C1 segment of cervical spinal cord (tissue), 14 donors: ENCODE measurements around the gene DSC1.
"Not testable (repeated sequence)": the region's sequence is repeated elsewhere in the genome, so short reads cannot be mapped to it uniquely, and the experiment has no call there.

Source experiments
- DNase-seq, 14 donors: peaks; one replicate each; lab custom pipeline; 2025; lab: John Stamatoyannopoulos, UW

DSC1 gene

DNA sequence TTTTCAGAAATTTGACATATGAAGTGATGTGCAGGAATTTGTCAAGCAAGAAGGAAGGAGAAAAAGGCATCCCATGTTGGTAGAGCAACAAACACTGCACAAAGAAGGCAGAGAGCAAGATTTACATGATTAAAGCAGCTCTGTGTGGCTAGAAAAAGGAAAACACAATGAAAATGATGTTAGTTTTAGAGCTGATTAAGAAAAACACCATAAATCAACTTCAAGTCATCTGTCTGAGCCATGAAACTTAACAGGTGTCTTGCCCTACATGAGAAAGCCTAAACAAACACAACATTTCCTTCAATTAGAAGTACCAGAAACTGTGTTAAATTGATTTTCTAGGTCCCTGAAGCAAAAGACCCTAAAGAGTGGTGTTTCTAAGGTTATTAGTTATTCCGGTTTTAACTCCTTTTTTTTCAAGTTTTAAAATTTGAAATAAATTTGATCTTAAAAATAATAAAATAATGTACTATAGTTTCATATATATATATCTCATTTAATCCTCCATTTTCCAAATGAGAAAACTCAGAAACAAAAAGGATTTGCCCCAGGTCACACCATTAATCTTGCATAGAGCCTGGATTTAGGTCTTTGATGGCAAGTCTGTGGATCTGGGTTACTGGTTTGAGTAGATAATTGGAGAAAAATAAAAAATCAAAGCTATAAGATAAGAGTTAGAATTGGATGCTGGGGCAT, 8.6 kb upstream of the DSC1 start:
- DNase-seq = no peak

DNA sequence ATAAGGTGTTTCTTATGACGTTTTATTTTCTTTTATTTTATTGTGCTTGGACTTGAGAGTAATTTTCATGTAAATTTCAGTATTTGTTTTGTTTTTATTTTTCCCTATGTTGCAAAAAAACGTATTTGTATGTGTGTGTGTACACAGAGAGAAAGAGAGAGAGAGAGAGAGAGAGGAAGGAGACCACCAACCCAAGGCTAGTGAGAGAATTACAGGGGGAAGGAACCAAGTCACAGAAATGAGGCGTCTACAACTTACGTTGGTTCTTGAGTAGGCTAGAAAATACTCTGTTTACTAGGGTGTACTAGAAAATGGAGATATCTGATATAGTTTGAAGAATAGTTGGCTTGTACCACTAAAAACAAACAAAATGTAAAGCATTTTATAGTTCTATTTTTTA, 7.7 kb upstream of the DSC1 start:
- DNase-seq = no peak

DNA sequence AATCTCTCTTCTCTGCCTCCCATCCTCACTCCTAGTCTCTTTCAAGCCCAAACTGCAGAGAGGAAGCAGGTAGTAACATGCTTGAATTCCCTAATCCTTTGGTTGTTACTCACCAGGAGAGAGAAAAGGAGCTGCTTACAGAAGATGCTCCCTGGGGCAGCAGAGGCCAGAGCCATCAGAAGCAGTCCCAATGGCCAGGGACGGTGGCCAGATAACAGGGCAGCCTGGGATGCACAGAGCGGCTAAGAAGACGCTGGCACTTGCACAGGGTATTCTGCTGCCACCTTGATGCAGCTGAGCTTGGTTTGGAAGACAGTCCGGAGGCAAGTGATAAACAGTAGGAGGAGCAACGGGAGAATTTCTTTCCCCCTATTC, 250 bp downstream of the DSC1 start:
- DNase-seq = no peak

DNA sequence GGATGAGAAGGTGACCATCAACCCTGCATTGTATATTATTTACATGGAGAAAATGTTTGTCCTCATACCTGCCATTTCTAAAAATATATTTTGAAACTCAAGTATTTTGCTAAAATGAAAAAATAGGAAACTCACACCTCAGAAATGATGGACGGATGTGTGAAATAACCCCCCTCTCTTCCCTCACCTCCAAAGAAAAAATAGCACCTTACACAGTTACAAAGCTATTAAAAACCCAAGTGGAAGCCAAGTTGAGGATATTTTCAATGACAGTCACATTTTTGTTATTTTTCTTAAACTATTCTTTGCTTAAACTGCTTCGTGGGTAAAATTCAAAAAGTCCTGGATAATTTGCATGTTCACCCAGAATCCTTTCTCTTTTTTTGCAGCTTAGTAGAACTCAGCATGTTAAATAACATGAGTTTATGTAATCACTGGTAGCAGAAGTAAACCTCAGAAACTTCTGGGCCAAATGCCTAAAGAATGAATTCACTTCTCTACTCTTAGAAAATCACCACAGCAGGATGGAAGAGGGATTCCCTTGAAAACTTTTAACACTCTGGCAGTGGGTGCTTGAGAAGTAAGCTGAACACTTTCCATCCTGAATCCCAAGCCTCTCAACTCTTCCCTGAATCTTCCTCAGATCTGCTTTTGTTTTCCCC, 768 bp downstream of the DSC1 start:
- no peak for DNase-seq

DNA sequence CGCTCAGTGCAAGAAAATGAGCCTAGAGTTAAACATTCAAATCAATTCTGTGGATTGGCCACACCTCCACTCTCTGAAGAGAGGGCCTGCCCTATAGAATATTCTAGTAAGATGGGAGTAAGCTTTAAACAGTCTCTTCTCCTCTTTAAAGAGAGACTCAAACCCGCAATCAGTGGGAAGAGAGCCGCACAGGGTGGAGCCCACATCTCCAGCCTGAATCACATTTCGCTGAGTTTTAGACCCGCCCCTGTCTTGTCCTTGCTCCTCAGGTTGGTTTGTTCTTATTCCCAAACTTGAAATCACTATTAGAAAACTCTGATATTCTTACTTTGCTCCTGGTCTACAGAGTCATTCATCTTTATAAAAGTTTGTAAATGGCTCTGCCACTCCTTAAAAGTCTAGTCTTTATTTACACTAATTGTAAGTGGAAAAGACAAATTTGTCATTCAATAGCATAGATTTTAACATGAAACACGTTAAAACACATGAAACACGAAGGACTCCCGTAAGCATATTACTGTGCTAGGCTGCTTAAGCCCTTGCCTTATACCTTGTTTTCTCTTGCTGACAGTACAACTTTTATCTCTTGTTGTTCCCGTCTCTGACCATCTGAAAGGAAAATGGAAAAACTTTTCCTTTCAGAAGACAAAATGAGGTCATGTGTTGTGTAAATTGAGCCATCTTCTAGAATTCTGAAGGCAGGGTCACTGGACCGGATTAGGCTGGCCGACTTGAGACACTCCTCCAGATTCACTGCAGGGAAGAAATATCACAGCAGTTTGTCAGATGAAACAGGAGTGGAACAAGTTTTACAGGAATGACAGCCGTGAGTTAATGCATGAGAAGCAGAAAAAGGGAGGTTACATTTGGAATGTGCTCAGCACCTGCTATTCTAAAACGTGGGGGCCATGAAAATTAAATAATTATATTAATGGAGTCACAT, 5.6 kb downstream of the DSC1 start:
- DNase-seq = no peak

DNA sequence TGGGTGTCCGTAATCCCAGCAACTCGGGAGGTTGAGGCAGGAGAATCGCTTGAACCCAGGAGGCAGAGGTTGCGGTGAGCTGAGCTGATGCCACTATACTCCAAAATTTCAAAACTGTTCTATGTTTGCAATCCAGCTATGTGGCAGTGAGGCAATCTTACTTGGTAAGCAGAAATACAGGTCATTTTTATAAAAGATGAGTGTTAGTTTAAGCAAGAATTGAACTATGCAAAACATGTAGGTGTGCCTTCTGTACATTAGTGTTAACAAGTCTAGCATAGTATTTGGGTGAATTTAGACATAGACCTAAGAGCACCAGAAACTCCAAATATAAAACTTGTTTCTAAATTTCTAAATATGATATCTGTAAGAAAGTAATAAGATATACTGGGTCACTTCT, 7.2 kb downstream of the DSC1 start:
- DNase-seq = no peak

DNA sequence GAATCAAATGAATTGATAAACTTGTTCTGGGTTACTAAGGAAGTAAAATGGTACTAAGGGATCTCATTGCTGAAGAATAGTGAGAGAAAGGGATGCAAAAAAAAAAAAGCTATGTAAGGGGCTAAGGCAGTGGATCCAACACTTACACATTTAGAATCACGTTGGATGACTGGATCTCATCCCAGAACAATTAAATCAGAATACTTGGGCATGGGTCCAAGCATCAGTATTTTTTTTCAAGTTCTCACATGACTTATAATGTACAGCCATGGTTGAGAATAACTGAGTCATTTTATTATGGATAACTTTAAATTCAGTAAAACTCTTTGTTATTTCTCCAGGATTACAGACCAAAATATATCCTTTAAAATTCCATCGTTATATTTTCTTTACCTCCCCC, 8.5 kb downstream of the DSC1 start:
- no peak for DNase-seq

DNA sequence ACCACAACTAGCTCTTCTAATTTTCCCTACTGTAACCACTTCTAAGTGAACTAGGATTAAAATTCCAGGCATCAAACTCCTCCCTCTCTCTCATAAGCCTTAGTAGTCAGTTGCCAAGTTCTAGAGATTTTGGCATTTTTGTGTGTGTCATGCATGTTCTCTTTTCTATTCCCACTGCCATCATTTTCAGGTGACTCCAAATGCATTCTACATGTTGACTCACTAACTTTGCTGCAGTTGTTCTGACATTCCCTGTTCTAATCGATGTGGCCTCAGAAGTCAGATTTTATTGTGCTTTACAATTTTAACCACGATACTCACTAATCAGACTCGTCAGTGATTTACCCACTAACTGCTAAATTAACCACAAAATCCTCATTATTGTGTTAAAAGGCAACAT, 13.3 kb downstream of the DSC1 start:
- no peak for DNase-seq

DNA sequence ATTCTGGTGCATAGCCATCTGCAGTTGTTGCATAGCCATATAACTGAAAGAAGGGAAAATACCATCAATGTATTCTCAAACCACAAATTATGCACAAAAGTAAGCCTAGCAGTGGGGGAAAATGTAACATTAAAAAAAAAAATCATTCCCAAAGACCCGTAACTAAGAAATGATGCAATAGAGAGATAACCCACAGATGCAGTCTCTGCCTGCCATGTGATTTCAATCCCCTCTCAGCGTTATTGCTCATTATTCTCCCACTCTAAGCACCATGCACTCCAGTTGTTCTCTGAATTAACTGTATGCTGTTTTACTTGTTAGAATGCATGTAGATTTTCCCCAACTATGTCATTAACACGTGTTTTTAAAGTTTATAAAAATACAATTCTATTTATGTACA, 14.1 kb downstream of the DSC1 start:
- DNase-seq = no peak

DNA sequence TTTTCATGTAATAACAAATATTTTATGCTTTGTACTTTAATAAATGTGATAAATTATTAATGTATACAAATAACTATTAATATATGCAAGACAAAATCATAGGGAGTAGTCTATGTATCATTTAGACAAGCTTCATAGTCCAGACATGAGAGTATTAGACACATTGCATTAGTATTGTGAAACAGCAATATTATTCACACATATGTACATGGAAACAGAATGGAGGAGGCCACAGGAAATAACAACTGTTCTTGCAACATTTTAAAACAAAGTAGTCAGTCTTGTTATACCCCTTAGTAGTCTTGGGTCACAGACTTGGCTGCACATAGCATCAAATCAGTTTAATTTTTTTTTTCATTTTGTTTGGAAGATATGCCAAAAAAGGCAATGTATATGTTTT, 15.8 kb downstream of the DSC1 start:
- DNase-seq = no peak

DNA sequence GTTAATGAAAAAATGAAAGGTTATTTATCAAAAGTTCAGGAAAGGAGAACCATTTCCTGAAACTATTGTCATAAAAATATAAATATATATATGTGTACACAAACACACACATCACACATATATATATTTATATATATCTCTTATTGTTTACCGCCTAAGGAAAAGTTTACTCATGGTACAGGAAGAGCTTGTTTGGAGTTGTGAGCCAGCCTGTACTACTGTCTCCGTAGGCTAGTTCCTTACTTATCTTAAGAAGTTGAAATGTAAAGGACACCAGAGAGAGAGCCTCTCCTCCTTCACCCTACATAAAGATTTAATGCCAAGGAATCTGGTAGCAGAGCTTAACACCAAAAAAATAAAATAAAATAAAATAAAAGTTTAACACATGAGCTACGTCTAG, 19.6 kb downstream of the DSC1 start:
- no peak for DNase-seq

DNA sequence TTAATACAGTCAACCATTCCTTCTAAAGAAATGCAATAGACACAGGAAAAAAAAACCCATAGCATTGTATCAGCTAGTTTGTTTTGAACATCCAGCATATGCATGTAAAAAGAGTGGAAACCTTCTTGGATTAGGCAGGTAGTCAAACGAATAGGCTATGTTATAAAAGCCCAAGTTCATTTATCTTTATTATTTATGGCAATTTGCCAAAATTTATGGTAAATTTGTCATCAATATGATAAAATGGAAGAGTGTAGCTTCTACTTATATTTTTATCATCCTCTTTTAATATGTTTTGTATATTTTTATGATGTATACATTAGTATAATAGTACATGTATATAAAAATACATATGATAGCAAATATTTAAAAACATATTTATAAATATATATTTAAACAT, 23.9 kb downstream of the DSC1 start:
- no peak for DNase-seq

DNA sequence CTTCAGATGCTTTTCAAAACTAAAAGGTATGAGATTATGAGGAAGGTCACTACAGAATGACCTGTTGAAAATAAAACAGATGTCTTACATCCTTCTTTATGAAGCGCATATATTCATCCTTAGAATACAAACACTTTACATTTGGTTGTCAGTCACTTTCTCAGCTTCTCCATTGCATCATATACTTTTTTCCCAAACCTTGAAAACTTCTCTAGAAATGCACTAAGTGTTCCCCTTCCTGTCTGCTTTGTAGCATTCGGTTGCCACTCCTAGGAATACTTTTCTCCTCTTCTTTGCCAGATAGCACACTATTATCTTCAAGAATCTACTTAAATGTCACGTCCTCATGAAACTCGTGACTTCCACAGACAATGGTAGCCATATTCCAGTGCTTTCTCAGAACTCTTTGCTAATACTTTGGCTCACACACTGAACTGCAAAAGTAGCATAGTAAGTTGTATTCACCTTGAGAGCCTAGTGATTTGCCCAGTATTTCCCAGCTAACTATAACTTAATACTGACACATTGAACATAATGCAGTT, 27.6 kb downstream of the DSC1 start:
- DNase-seq = no peak

DNA sequence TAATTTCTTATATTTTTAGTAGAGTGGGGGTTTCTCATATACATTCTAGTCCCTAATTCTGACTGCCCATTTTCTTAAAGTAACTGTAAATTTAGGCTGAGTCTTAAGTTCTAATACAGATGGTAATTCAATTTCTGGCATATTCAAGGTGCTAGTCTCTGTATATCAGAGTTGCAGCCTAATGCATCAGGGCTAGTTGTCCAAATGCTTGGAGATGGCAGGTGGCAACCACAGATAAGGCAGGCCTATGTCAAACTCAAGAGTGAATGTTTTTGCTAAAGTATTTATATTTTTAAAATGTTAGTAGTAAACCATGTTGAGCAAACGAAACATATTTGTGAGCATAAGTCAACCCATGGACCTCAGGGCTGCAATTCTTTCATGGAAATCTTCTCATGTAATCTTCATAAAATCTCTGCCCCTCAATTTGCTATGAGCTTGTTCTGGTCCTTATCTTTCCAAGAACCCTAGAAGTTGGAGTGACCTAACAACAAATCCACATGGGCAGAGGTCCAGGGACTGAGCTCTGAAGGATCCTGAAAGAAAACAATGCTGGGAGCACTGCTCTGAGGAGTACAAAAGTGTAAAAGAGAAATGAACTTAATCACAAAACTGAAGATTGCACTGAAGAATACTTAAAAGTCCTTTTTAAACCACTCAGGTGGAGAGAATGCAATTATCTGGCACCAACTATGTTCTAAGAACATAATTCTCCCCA, 33.1 kb downstream of the DSC1 start:
- no peak for DNase-seq

DNA sequence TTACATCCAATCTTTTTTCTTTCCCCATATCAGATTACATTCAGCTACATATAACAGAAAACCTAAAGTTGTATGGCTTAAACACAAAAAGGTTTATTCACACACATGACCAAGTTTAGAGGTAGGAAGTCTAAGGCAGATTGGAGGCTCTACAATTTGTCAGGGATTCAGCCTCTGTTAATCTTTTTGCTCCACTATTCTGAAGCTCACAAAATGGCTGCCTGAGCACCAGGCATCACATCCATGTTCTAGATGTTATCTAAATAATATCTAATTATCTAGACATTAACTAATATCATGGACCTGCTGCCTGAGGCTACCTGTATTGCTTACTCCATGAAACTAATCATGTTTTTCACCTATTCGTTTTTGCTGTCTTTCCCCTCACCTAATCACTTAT, 36.8 kb downstream of the DSC1 start:
- DNase-seq = no peak

DNA sequence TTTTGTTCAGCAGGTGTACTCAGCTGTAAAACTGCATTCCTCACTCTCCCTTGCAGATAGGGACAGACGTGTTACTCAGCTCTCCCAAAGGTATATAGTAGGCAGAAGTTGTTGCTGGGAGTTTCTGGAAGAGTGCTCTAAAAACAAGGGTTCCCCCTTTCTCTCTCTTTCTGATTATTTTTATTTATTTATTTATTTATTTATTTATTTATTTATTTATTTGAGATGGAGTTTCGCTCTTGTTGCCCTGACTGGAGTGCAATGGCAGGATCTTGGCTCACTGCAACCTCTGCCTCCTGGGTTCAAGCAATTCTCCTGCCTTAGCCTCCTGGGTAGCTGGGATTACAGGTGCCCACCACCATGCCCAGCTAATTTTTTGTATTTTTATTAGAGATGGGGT, 39.5 kb downstream of the DSC1 start:
- DNase-seq = not testable (repeated sequence)

DNA sequence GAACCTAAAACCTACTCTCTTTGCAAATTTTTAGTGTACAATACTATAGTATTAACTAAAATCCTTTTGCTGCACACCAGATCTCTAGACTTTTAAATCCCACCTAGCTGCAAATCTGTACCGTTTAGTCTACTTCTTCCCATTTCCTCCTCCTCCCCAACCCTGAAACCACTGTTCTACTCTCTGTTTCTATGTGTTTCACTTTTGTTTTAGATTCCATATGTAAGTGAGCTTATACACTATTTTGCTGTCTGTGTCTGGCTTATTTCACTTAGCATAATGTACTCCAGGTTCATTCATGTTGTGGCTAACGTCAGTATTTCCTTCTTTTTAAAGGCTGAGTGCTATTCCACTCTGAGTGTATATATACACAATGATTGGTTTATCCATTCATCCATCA, 42.1 kb downstream of the DSC1 start:
- no peak for DNase-seq

DNA sequence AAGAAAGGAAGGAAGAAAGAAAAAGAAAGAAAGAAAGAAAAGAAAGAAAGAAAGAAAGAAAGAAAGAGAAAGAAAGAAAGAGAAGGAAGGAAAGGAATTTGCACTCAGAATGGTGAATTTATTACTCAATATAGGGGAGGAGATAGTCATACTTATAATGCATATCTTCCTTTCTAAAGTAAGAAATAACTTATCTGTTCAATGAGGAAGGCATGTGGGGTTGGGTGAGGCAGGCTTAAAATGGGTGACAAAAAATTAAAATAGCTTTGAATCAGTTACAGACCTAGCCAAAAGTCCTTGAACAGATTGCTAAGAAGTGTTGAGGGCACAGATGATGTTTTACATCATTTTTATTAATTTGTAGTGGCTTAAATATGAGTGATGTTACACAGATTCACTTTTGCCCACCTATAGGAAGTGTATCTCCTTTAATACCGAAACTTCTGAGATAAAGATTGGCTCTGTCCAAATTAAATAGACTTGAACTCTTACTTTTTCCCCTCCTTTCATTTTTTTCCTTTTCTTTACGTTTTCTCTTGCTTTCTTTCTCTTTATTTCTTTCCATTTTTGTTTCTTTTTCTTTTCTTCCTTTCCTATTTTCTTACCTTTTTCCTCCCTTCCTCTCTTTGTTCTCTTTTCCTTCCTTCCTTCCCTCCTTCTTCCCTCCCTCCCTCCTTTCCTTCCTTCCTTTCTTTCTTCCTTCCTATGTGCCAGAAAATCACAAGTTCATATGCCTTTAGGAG, 45.6 kb downstream of the DSC1 start:
- no peak for DNase-seq

DNA sequence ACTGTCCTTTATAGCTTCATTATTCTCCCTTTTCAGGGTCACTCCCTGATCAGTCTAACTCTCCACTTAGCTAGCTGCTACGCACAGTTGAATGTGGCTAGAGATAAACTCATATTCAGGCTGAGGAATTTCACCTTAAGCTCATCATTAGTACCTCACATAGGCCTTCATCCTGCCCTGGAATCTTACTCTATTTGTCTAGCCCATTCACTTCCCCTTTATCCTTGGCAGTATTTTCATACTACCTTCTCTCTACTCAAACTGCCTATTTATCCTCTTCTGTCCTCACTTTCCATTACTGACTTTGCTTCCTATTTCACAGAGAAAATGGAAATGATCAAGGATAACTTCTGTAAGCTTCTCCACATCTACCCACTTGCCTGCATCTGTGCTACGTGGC, 49.9 kb downstream of the DSC1 start:
- no peak for DNase-seq

DNA sequence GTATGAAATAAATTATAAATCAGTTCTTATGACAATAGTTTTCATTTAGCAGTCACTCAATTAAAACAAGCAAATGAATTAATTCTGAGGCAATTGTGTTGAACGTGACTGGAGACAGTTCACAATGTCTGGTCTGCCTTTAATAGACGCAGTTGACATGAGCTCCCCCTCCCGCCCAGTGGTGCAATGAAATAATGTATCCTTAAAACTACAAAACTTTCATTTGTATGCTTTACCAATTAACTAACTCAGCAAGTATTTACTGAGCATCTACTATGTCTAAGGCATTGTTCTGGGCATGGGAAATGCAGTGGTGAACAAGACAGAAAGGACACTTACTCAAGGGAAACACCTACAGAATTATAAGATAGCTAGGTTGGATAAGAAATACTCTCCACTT, 56.9 kb downstream of the DSC1 start:
- DNase-seq = no peak

DNA sequence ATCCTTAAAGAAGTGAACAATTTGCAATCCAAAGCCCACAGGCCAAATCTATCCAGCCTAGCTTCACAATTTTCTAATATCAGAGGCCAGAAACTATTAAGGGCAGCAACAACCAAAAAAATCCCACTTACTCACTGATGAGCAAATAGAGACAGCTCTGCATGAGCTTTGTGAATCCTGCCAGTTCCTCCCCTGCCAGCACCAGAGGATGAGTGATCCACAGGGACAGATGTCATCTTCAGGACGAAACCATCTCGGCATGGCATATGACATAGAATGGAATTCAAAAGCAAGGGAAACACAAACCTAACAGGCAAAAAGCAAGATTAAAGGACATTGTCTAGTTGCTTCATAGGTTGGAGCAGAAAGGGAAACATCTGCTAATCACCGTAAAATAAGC, 58.2 kb downstream of the DSC1 start:
- DNase-seq = no peak
